CD4-positive, alpha-beta T cell treated with Interleukin-6 at 100 ng/mL for 8 hours (primary cell): ENCODE measurements around the gene HHLA2.

Source experiments
- DNase-seq: peaks from one replicate; pipeline ENCODE4 v3.0.0-alpha.2; 2020; ENCODE audit warnings: mixed read lengths, low spot score

Gene HHLA2

DNA sequence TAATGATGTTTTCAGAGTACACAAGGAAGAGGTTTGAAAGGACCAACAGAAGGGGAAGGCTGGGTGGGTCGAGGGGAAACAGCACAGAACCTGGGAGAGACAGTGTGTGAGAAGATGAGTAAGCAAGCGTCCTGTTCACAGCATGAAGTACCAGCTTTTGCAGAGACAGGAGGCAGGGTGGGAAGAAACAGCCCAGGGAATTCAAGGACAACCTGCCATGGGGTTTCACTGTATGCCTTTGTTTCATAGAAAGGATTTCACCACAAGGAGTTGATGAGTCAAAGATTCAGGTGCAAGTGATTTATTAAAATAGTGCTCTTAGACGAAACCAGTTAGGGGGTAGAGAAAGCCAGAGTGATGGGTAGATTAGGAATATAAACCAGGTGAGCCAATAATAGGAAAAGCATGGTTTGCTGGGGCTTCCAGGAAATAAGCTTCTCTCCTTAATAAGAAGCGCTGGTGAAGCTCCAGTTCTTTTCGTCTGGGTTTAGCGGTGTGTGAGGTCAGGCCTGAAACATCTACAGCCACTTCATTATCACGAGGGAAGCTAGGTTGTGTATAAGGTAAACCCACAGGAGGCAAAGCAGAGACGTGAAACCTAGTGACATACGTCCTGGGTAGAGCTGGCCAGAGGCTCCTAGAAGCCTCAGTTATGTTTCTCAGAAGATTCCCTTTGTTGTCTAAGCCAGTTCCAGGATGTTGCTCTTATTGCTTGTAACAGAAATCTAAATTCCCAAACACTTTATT lies 3.9 kb downstream of the HHLA2 start:
- no peak for DNase-seq

- no peak for DNase-seq
Observed at GRCh38 chr3:108301695-108302404, 5.5 kb downstream of the HHLA2 start.

- DNase-seq, result no peak
Observed at GRCh38 chr3:108302570-108302969, 6.2 kb downstream of the HHLA2 start.

DNA sequence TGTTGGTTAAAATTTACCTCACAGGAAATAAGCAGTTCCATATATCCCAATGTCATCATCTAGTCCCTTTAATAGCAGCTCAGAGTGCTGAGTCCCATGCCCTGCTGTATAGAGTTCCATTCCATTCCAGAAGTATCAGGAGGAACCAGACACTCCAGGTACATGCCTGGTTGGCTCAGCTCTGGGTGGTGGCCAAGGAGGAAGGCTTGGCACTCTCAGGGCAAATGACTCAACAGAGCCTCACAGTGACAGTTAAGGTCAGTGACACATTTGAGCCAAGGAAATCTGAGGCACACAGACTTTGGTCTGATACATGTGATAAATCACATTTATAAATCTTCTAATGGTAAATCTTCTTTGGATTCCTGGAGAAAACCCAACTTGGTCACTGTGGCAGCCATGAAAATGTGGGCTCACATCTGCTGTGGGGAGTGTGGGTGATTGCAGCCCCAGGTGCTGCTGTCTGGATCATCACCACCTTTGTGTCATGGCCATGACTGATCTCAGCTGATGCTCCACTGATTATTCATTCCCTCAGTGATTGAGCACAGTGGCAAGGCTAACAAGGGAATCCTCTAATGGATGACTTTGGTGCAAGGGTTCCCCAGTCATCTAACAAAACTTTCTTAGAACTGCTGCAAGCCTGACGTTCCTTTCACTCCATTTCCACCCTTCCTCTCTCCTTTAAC lies 9.3 kb downstream of the HHLA2 start:
- no peak for DNase-seq

GRCh38 chr3:108311797-108312196 lies 15.4 kb downstream of the HHLA2 start:
- DNase-seq, result no peak

DNA sequence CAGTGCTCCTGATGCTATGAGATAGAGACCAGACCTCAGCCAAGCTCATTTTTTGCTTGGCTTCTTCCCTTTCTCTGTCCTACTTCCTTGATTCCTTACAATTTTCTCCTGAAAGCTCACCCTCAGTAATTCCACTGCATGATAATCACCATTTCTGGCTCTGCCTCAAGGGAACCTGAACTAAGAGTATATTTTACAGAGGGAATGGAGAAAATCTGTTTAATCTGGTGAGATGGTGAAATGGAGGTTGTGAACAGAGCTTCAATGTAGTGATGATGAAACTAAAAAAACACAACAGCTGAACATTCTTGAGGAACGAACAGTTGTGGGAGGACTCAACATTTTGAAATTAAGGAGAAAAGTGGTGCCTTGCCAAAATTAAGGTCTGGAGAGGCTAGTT lies 16.3 kb downstream of the HHLA2 start:
- no peak for DNase-seq

GRCh38 chr3:108315767-108316301 lies 19.5 kb downstream of the HHLA2 start:
- DNase-seq, result no peak

GRCh38 chr3:108319428-108320082 lies 23.2 kb downstream of the HHLA2 start:
- DNase-seq, result no peak

- DNase-seq, result no peak
Observed at GRCh38 chr3:108320746-108321350, 24.5 kb downstream of the HHLA2 start.

DNA sequence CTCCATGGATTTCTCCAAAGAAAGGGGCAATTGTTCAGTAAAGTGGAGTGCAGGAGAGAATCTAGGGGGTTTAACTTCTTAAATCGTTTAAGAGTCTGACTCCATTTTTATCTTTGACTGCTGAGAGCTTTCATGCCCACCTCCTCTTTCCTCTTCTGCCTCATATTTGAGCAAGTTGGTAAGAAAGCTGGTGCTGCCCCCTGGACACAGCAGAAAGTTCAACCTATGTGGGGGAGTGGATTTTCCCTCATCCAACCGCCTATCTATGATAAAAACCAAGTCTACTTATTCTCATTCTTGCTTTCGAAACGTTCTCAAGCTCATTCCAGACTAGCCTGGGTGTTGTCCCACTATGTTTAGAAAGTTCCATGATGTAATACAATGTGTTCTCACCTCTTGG lies 26.0 kb downstream of the HHLA2 start:
- peak; percentile 4 for DNase-seq

- DNase-seq, result no peak
Observed at GRCh38 chr3:108324177-108324576, 27.8 kb downstream of the HHLA2 start.

- no peak for DNase-seq
Observed at GRCh38 chr3:108327168-108327567, 30.8 kb downstream of the HHLA2 start.

GRCh38 chr3:108328821-108329486 lies 32.6 kb downstream of the HHLA2 start:
- DNase-seq, result no peak

GRCh38 chr3:108329508-108329907 lies 33.2 kb downstream of the HHLA2 start:
- no peak for DNase-seq

DNA sequence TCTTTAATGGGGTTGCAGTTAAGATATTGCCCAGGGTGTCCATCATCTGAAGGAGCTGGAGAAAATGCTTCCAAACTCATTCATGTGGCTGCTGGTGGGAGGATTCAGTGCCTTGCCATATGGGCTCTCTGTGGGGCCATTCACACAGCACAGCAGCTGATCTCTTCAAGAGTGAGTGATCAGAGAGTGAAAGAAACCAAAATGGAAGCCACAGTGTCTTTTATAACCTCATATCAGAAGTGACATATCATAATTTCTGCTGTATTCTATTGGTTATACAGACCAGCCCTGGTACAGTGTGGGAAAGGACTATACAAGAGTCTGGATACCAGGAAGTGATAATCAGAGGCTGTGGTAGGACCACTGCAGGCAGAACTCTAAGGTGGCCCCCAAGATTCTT lies 33.6 kb downstream of the HHLA2 start:
- DNase-seq, result no peak

DNA sequence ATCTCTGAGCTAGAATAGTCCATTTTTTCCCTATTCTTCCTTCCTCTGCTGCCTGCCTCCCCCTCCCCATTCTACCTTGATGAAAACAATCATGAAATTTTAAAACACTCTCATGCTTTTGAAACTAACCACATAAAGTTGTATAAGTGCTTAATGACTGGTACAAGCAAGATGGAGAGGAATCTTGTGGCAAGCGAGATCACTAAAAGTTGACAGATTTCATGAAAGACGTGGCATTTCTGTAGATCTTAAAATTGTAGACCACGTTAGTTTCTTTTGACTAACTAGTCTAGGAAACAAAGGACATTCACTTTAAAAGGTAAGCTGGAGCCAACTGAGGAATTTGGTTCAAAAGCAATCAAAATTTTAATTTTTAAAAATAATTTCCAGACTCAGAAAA lies 35.4 kb downstream of the HHLA2 start:
- no peak for DNase-seq

DNA sequence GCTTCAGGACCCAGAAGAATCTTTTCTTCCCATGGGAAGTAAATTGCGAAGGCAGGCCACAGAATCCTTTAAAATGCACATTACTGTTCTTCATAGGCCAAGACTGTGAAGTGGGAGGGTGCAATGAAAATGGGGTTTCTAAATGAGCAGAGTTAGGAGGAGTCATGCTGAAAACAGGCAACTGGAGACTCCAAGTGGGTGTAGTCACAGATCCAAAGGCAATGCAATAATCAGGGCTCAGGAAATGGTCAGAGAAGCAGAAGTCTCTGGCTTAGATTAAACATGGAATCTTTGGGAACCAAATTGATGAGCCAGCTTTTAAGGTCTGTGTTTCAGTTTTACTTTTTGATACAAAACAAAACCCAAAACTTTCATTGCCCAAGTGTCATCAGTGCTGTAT lies 37.6 kb downstream of the HHLA2 start:
- no peak for DNase-seq

DNA sequence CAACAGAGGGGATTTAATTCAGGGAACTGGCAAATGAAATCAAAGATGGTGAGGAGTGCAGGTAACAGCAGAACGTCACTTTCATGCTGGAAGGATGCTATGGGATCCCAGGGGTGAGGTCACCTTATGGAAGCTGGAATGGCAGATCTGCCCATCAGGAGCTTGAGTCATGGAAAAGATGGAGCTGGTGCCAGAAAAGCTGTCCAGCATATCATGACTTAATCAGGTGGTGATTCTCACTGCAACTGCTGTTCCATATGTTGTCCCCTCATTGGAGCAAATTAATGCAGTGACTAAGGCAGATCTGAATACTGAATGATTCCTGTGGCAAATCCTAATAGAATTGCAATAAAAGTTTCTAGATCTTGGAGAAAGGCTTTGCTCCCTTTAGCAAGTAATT lies 38.4 kb downstream of the HHLA2 start:
- no peak for DNase-seq

DNA sequence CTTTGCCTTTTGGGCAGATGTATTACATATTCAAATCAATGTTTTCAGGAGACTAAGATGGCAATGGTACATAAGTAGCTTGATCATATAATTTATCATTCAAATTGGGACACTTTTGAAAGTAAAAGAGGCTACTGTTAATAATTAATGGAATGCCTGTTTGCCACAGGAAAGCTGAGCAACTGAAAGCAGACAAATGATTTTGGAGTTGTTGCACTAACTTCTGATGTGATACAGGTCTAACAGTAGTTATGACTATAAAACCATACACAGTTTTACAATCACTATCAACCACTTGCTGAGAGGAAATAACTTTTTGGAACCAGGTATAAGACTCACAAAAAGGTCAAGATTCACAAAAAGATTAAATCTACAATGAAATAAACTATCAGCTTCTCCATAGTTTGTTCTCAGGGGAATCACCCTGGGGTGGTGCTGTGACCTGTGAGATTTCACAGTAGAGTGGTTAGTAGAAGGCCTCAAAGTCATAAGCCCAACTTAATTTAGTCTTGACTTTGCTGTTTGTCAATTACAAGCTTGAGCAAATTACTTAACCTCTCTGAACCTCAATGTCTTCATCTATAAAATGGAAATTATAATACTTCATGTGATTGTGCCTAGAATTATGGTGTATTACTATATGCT lies 42.7 kb downstream of the HHLA2 start:
- no peak for DNase-seq

DNA sequence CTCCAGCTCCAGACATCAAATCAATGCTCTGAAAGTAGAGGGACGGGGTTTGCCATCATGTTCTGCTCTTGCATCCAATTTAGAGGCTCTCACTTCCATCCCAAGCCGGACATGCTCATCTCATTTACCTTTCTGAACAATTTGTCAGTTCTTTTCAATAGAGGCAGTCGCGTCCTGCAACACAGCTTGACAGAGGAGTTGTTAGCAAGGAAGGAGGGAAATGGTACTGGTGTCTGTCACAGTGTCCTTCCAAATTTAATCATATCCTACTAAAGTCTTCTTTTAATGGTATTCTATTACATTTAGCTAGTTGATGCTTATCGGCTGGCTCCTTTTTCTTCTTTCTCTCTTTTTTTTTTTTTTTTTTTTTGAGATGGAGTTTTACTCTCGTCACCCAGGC lies 45.6 kb downstream of the HHLA2 start:
- no peak for DNase-seq
